ENCODE results near the gene MCOLN3.
A peak's percentile ranks its signal among the peaks of the same experiment; 100 is the strongest.

Gene MCOLN3

DNA sequence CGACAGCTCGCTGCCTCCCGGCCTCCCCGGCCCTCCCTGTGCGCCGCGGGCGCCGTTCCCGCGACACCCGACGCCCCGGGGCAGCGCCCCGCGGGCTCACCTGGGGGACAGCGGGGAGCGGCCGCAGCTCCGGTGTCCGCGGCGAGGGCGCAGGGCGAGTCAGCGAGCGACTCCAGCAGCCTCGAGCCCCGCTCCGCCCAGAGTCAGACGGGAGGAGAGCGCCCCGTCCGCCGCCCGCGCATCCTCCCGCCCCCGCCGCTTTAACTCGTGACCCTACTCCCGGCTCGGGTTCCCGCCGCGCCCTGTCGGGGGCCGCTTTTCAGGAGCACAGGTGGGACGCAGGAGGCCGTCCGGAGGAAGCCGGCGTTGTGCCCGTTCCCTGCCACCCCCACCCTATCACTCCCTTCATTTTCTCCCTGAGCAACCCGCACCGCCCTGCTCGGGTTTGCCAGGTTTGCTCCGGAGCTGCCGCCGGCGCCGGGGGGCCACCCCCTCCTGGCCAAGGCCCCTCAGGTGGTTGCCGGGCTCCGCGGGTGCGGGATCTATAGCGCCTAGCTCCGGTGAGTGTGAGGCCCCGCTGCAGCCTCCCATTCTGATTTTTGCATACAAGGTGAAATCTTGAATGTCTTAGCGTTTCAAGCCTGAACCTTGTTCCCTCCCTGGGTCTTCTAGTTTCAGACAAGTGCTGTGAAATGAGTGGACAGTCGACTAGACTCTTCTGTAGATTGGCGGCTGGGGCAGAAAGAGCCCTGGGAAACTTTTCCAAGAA lies at the start of gene MCOLN3:
MCOLN3 (minus strand) TSS at position 205 of the 769 bp plus-strand sequence. CDS start 3,140 bp downstream, outside the sequence.
- no peaks in the 10 kb centered on the region for H3K36me3 ChIP-seq (ENCODE audit: control insufficient read depth, insufficient read depth, low read length)
- H3K4me3 ChIP-seq (ENCODE audit: low read length): peak within 1 kb of the TSS; percentile 61
- peaks cover 6% of the 10 kb centered on the region for H3K27me3 ChIP-seq (ENCODE audit: control insufficient read depth, insufficient read depth, low read length)
- H3K4me1 ChIP-seq (ENCODE audit: control insufficient read depth, insufficient read depth, low read length): no peaks in the 10 kb centered on the region
- H3K27ac ChIP-seq (ENCODE audit: low read depth, low read length): no peak within 1 kb of the TSS
- no peak within 1 kb of the TSS for H3K9ac ChIP-seq (ENCODE audit: low read length)

DNA sequence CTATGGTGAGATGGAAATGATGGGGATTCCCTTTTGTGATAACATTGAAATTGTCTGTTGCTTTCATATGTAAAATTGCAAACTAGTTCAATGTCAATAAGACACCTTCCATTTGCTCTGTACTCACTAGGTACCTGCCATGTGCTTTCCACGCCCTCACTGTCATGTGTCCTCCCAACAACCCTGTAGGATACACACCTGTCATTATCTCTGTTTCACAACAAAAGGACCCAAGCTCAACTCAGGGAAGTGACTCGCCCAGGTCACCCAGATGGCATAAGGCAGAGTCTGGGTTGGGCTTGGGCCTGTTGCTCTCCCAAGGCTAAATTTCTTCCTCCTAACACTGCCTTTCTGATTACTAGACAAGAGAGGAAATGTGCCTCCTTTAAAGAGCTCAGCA lies 45.3 kb upstream of the MCOLN3 start:
- Histone ChIP-seq H3K27ac (ENCODE audit: low read depth, low read length) (no peak overlapping the region), H3K4me3 (ENCODE audit: low read length) (no peak overlapping the region), H3K9ac (ENCODE audit: low read length) (no peak overlapping the region)

GRCh38 chr1:85091671-85092280 lies 43.5 kb upstream of the MCOLN3 start:
- Histone ChIP-seq H3K27me3 (ENCODE audit: control insufficient read depth, insufficient read depth, low read length) (no peaks in the 10 kb centered on the region), H3K4me1 (ENCODE audit: control insufficient read depth, insufficient read depth, low read length) (no peaks in the 10 kb centered on the region), H3K27ac (ENCODE audit: low read depth, low read length) (no peak overlapping the region), H3K4me3 (ENCODE audit: low read length) (no peak overlapping the region), H3K9ac (ENCODE audit: low read length) (no peak overlapping the region), H3K36me3 (ENCODE audit: control insufficient read depth, insufficient read depth, low read length) (no peaks in the 10 kb centered on the region)

More for the DNA sequence above, 45.3 kb upstream of the MCOLN3 start:
- Histone ChIP-seq H3K4me1 (ENCODE audit: control insufficient read depth, insufficient read depth, low read length) (no peaks in the 10 kb centered on the region), H3K27me3 (ENCODE audit: control insufficient read depth, insufficient read depth, low read length) (no peaks in the 10 kb centered on the region), H3K36me3 (ENCODE audit: control insufficient read depth, insufficient read depth, low read length) (no peaks in the 10 kb centered on the region)

GRCh38 chr1:85090225-85090624 lies 41.9 kb upstream of the MCOLN3 start:
- Histone ChIP-seq H3K9ac (ENCODE audit: low read length) (no peak overlapping the region), H3K4me3 (ENCODE audit: low read length) (no peak overlapping the region), H3K4me1 (ENCODE audit: control insufficient read depth, insufficient read depth, low read length) (no peaks in the 10 kb centered on the region), H3K27ac (ENCODE audit: low read depth, low read length) (no peak overlapping the region), H3K36me3 (ENCODE audit: control insufficient read depth, insufficient read depth, low read length) (no peaks in the 10 kb centered on the region), H3K27me3 (ENCODE audit: control insufficient read depth, insufficient read depth, low read length) (no peaks in the 10 kb centered on the region)

DNA sequence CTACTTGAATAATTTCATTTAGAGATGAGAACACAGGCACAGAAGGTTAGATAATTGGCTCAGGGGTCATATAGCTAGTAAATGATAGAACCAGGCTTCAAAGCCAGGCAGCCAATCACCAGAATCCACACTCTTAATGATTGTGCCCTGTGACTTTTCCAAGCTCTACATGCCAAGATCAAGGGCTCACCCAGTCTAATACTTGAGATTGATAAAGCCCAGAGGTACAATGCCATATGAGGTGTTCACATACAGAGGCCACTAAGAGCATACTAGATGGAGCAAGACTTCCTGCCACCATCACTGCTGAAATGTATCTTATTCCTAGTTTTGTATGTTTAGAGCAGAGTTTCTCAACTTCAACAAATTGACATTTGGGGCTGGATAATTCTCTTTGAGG lies 40.9 kb upstream of the MCOLN3 start:
- Histone ChIP-seq H3K27me3 (ENCODE audit: control insufficient read depth, insufficient read depth, low read length) (no peaks in the 10 kb centered on the region), H3K27ac (ENCODE audit: low read depth, low read length) (no peak overlapping the region), H3K9ac (ENCODE audit: low read length) (no peak overlapping the region), H3K4me3 (ENCODE audit: low read length) (no peak overlapping the region), H3K4me1 (ENCODE audit: control insufficient read depth, insufficient read depth, low read length) (no peaks in the 10 kb centered on the region), H3K36me3 (ENCODE audit: control insufficient read depth, insufficient read depth, low read length) (no peaks in the 10 kb centered on the region)

GRCh38 chr1:85088408-85088784 lies 40.1 kb upstream of the MCOLN3 start:
- no peak overlapping the region for H3K4me3 ChIP-seq (ENCODE audit: low read length)
- no peak overlapping the region for H3K27ac ChIP-seq (ENCODE audit: low read depth, low read length)
- H3K27me3 ChIP-seq (ENCODE audit: control insufficient read depth, insufficient read depth, low read length): no peaks in the 10 kb centered on the region
- no peaks in the 10 kb centered on the region for H3K4me1 ChIP-seq (ENCODE audit: control insufficient read depth, insufficient read depth, low read length)
- H3K9ac ChIP-seq (ENCODE audit: low read length): no peak overlapping the region
- H3K36me3 ChIP-seq (ENCODE audit: control insufficient read depth, insufficient read depth, low read length): no peaks in the 10 kb centered on the region

DNA sequence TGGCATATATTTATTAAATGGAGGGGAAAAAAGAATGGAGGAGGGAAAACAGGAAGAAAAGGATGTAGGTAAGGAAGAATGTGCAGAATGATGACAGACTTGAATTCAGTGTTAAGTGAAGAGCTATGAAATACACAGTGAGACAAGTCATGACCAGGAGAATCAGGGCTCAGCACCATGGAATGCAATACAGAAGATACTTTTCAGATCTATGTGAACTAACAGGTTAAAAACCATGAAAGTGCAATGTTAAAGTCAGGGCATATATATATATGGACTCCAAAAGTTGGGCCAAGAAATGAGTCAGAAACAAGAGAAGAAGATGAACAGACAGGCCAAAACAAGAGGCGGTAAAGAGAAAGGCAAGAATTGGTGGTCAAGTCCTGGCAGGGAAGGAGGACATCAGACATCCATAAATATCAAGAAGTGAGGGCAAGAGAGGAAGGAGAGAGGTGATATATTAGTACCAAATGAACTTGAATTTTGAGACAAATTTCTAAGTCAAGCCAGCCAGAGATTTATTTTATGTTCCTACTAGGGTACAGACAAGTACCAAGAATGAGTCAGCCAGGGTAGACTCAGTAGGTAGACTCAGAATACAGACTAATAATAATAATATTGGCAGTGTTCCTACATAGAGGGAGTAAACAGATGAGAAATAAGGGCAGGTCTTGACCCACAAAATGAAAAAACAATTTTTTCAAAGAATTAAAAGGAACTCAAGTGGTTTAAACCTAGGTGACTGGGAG lies 39.5 kb upstream of the MCOLN3 start:
- Histone ChIP-seq H3K27me3 (ENCODE audit: control insufficient read depth, insufficient read depth, low read length) (no peaks in the 10 kb centered on the region), H3K9ac (ENCODE audit: low read length) (no peak overlapping the region), H3K4me3 (ENCODE audit: low read length) (no peak overlapping the region), H3K27ac (ENCODE audit: low read depth, low read length) (no peak overlapping the region), H3K36me3 (ENCODE audit: control insufficient read depth, insufficient read depth, low read length) (no peaks in the 10 kb centered on the region), H3K4me1 (ENCODE audit: control insufficient read depth, insufficient read depth, low read length) (no peaks in the 10 kb centered on the region)

DNA sequence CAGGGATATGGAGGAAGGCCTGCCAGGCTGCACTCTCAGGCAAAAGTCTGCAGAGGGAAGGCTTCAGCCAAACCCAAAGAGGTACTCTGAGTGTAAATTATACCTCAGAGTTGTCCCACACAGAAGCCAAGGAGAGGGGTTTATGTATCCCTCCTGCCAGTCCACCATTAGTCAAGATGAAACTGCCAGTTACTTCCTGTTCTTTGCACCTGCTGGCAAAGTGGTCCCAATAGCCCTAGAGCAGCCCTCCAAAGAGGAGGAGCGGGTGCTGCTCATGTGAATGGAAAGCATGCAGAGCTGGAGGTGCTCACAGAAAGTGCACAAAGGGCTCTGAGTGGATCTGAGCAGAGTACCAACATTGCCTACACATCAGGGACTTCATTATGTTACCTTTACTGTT lies 37.1 kb upstream of the MCOLN3 start:
- no peaks in the 10 kb centered on the region for H3K27me3 ChIP-seq (ENCODE audit: control insufficient read depth, insufficient read depth, low read length)
- H3K27ac ChIP-seq (ENCODE audit: low read depth, low read length): no peak overlapping the region
- no peaks in the 10 kb centered on the region for H3K36me3 ChIP-seq (ENCODE audit: control insufficient read depth, insufficient read depth, low read length)
- no peak overlapping the region for H3K9ac ChIP-seq (ENCODE audit: low read length)
- H3K4me1 ChIP-seq (ENCODE audit: control insufficient read depth, insufficient read depth, low read length): no peaks in the 10 kb centered on the region
- H3K4me3 ChIP-seq (ENCODE audit: low read length): no peak overlapping the region

DNA sequence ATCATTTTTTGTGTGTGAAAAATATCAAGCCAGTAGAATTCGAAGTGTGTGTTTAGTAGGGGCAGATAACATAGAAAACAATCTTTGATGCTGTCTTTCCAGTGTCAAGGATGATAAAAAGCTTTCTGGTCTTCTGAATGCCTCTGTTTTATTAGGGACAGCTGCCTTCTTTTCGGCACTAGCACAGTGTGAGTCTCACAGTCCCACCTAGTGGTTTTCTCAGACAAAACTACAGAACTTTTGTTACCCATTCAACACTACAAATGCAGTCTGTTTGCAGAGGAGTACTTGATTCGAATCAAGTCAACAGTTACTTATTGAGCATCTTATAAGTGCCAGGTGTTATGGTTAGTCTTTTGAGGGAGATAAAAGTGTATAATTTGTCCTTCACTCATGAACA lies 30.6 kb upstream of the MCOLN3 start:
- H3K4me1 ChIP-seq (ENCODE audit: control insufficient read depth, insufficient read depth, low read length): no peaks in the 10 kb centered on the region
- H3K27ac ChIP-seq (ENCODE audit: low read depth, low read length): no peak overlapping the region
- H3K27me3 ChIP-seq (ENCODE audit: control insufficient read depth, insufficient read depth, low read length): no peaks in the 10 kb centered on the region
- H3K4me3 ChIP-seq (ENCODE audit: low read length): no peak overlapping the region
- no peaks in the 10 kb centered on the region for H3K36me3 ChIP-seq (ENCODE audit: control insufficient read depth, insufficient read depth, low read length)
- H3K9ac ChIP-seq (ENCODE audit: low read length): no peak overlapping the region

- no peak overlapping the region for H3K9ac ChIP-seq (ENCODE audit: low read length)
- H3K36me3 ChIP-seq (ENCODE audit: control insufficient read depth, insufficient read depth, low read length): no peaks in the 10 kb centered on the region
- no peaks in the 10 kb centered on the region for H3K27me3 ChIP-seq (ENCODE audit: control insufficient read depth, insufficient read depth, low read length)
- H3K27ac ChIP-seq (ENCODE audit: low read depth, low read length): no peak overlapping the region
- H3K4me3 ChIP-seq (ENCODE audit: low read length): no peak overlapping the region
- no peaks in the 10 kb centered on the region for H3K4me1 ChIP-seq (ENCODE audit: control insufficient read depth, insufficient read depth, low read length)
These were observed 26.2 kb upstream of the MCOLN3 start for GRCh38 chr1:85074365-85074964.

DNA sequence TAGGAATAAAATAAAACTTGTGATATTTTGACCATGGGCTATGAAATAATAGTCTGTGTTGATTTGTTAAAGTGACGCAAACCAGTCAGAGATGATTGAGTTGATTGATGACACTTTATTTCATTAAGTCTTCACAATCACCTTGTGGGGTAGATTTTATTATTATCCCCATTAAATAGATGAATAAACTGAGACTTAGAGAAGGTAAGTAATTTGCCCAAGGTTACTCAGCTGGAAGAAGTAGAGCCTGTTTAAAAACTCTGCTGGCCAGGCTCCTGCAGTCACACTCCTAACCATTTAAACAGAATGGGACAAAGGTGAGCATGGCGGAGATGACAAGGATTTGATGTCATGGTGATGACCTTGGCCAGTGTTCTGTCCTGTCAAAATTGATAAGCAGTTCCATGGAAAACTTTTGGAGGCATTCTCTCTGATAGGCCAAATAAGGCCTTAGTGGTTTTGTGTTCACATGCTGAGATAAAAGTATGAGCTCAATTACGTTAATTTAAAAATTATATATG lies 22.7 kb upstream of the MCOLN3 start:
- H3K27ac ChIP-seq (ENCODE audit: low read depth, low read length): no peak overlapping the region
- H3K36me3 ChIP-seq (ENCODE audit: control insufficient read depth, insufficient read depth, low read length): no peaks in the 10 kb centered on the region
- H3K4me1 ChIP-seq (ENCODE audit: control insufficient read depth, insufficient read depth, low read length): no peaks in the 10 kb centered on the region
- no peak overlapping the region for H3K4me3 ChIP-seq (ENCODE audit: low read length)
- H3K27me3 ChIP-seq (ENCODE audit: control insufficient read depth, insufficient read depth, low read length): no peaks in the 10 kb centered on the region
- no peak overlapping the region for H3K9ac ChIP-seq (ENCODE audit: low read length)

DNA sequence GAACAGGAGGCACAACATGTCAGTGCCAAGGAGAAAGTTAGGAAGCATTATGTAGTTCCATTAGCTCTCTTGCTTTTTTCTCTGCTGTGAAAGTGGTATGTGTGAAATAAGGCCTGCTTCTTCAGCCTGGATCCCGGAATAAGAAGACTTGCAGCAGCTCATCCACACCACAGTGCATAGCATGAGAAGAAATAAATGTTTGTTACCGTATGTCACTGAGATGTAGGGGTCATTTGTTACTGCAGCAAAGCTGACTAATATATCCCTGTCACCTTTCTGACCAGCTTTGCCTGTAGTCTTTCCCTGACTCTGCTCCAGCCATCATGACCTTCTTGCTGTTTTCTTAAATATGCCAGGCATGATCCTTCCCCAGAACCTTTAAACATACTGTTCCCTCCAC lies 20.5 kb upstream of the MCOLN3 start:
- no peak overlapping the region for H3K27ac ChIP-seq (ENCODE audit: low read depth, low read length)

More for the DNA sequence above, 20.5 kb upstream of the MCOLN3 start:
- Histone ChIP-seq H3K4me1 (ENCODE audit: control insufficient read depth, insufficient read depth, low read length) (no peaks in the 10 kb centered on the region), H3K9ac (ENCODE audit: low read length) (no peak overlapping the region), H3K36me3 (ENCODE audit: control insufficient read depth, insufficient read depth, low read length) (no peaks in the 10 kb centered on the region), H3K4me3 (ENCODE audit: low read length) (no peak overlapping the region), H3K27me3 (ENCODE audit: control insufficient read depth, insufficient read depth, low read length) (no peaks in the 10 kb centered on the region)

Measured in rectal smooth muscle tissue (tissue), 1 donor.